Loucy (cell line): ENCODE data around the gene JPH3.

Source experiments
- H2AFZ ChIP-seq: fragments of 200-600 bp; sonication (generic); 2 replicates; pipeline ENCODE4 v1.6.0; 2016; ENCODE audit warnings: antibody characterized with exemption, mild to moderate bottlenecking, low read length, moderate library complexity
- H3F3A ChIP-seq: fragments of 200-600 bp; 2 replicates; pipeline ENCODE4 v1.6.0; 2016; ENCODE audit warnings: antibody characterized with exemption, low read depth, mild to moderate bottlenecking
- H3K27me3 ChIP-seq: fragments of 200-600 bp; sonication (generic); 2 replicates; pipeline ENCODE4 v1.6.1; 2014; ENCODE audit warnings: low read length, mild to moderate bottlenecking; ENCODE audit not compliant: insufficient read depth, poor library complexity, severe bottlenecking
- H3K36me3 ChIP-seq: fragments of 200-600 bp; sonication (generic); 2 replicates; pipeline ENCODE4 v1.6.1; 2016; ENCODE audit warnings: low read length; ENCODE audit not compliant: insufficient read depth
- H3K4me1 ChIP-seq: fragments of 200-600 bp; sonication (generic); 2 replicates; pipeline ENCODE4 v1.5.1; 2014; ENCODE audit warnings: low read length, mild to moderate bottlenecking; ENCODE audit not compliant: insufficient read depth, poor library complexity, severe bottlenecking
- H3K4me2 ChIP-seq: fragments of 200-600 bp; sonication (generic); 2 replicates; pipeline ENCODE4 v1.6.0; 2014; ENCODE audit warnings: antibody characterized with exemption, low read length, low read depth, mild to moderate bottlenecking; ENCODE audit not compliant: poor library complexity, severe bottlenecking
- H3K4me3 ChIP-seq: fragments of 200-600 bp; sonication (generic); 2 replicates; pipeline ENCODE4 v1.5.1; 2014; ENCODE audit warnings: low read length, mild to moderate bottlenecking, mixed read lengths; ENCODE audit not compliant: poor library complexity, severe bottlenecking
- H3K79me2 ChIP-seq: fragments of 200-600 bp; sonication (generic); 2 replicates; pipeline ENCODE4 v1.6.1; 2014; ENCODE audit warnings: low read length; ENCODE audit not compliant: insufficient read depth
- H3K9ac ChIP-seq: fragments of 200-600 bp; sonication (generic); 2 replicates; pipeline ENCODE4 v1.6.0; 2014; ENCODE audit warnings: mild to moderate bottlenecking, low read depth, low read length, moderate library complexity; ENCODE audit not compliant: poor library complexity, severe bottlenecking
- H3K9me2 ChIP-seq: fragments of 200-600 bp; sonication (generic); replicated peaks from 2 replicates; pipeline ENCODE4 v1.6.1; 2016; ENCODE audit warnings: low read depth, low read length, mixed read lengths
- H3K9me3 ChIP-seq: fragments of 200-600 bp; sonication (generic); 2 replicates; pipeline ENCODE4 v1.6.1; 2014; ENCODE audit warnings: mild to moderate bottlenecking, antibody characterized with exemption, low read length, low read depth; ENCODE audit not compliant: insufficient read depth
- H4K20me1 ChIP-seq: fragments of 200-600 bp; sonication (generic); 2 replicates; pipeline ENCODE4 v1.6.0; 2014; ENCODE audit warnings: antibody characterized with exemption, low read length, mild to moderate bottlenecking; ENCODE audit not compliant: insufficient read depth, poor library complexity, severe bottlenecking
- CTCF ChIP-seq: fragments of 200-600 bp; sonication (generic); conservative IDR thresholded peaks from 2 replicates; pipeline ENCODE4 v1.5.1; 2014; ENCODE audit warnings: mild to moderate bottlenecking, antibody characterized with exemption, low read length
- EZH2phosphoT487 ChIP-seq: fragments of 200-600 bp; IDR thresholded peaks from 2 replicates; pipeline ENCODE4 v1.6.1; 2018; ENCODE audit warnings: antibody characterized with exemption, mild to moderate bottlenecking, moderate library complexity, borderline replicate concordance

The JPH3 gene

GRCh38 chr16:87656328-87656727 lies 54.0 kb downstream of the JPH3 start:
- Histone ChIP-seq H3K4me2 (no peak overlapping the region), H4K20me1 (no peaks in the 10 kb centered on the region), H3K9ac (no peak overlapping the region), H3K27me3 (no peaks in the 10 kb centered on the region), H3K36me3 (no peaks in the 10 kb centered on the region), H3K4me3 (no peak overlapping the region), H3F3A (no peaks in the 10 kb centered on the region), H3K9me2 (no peaks in the 10 kb centered on the region), H3K79me2 (no peaks in the 10 kb centered on the region), H2AFZ (no peak overlapping the region), H3K4me1 (no peaks in the 10 kb centered on the region), H3K9me3 (no peaks in the 10 kb centered on the region)
- TF ChIP-seq EZH2phosphoT487 (no peak), CTCF (no peak)

- no peak for TF ChIP-seq EZH2phosphoT487
- TF ChIP-seq CTCF = no peak
- Histone ChIP-seq H3K27me3 (no peaks in the 10 kb centered on the region), H3K36me3 (no peaks in the 10 kb centered on the region), H3K9me2 (no peaks in the 10 kb centered on the region), H3K9ac (no peak overlapping the region), H3F3A (no peaks in the 10 kb centered on the region), H3K4me2 (no peak overlapping the region), H3K4me3 (no peak overlapping the region), H4K20me1 (no peaks in the 10 kb centered on the region), H3K79me2 (no peaks in the 10 kb centered on the region), H3K4me1 (no peaks in the 10 kb centered on the region), H2AFZ (no peak overlapping the region), H3K9me3 (no peaks in the 10 kb centered on the region)
Measured at GRCh38 chr16:87657621-87658192, 55.4 kb downstream of the JPH3 start.

- Histone ChIP-seq H3K9me3 (no peaks in the 10 kb centered on the region), H3K4me1 (no peaks in the 10 kb centered on the region), H3K4me2 (no peak overlapping the region), H2AFZ (no peak overlapping the region), H3K27me3 (no peaks in the 10 kb centered on the region), H3K9ac (no peak overlapping the region), H3F3A (no peaks in the 10 kb centered on the region), H3K79me2 (no peaks in the 10 kb centered on the region), H4K20me1 (no peaks in the 10 kb centered on the region), H3K4me3 (no peak overlapping the region), H3K36me3 (no peaks in the 10 kb centered on the region), H3K9me2 (no peaks in the 10 kb centered on the region)
- no peak for TF ChIP-seq CTCF
- TF ChIP-seq EZH2phosphoT487 = no peak
Measured at GRCh38 chr16:87658564-87659225, 56.4 kb downstream of the JPH3 start.
